ENCODE data around the gene CHST1.

Gene CHST1

DNA sequence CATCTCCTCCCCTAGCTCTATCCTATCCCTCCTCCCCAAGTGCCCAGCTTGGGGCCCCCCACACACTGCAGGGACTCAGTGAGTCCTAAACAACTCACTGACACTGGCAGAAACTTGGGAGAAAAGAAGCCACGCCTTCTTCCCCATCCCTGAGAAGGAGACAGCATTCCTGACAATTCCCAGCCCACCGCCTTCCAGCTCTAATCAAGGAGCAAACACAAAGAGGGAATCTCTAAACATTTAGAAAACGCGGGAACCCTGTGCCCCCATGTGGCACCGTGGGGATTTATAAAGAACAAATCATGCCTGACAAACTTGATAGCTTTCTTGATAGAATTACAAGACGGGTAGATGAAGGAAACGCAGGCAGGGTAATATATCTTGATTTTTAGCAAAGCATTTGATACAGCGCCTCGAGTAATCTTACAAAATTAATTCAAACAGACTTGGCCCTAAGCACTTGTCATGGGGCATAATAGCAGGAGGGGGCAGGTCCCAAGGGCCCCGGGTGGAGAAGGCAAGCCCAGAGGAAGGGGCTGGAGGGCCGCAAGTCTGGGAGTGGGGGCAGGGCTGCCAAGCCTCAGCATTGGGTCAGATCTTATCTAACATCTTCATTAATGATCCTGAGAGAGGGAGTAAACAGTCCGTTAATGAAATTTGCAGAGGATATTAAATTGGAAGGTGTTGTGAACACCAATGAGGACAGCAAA lies 4.5 kb downstream of the CHST1 start:
- DNase-seq (ENCODE audit: low read depth in 2 of 2): no peak

DNA sequence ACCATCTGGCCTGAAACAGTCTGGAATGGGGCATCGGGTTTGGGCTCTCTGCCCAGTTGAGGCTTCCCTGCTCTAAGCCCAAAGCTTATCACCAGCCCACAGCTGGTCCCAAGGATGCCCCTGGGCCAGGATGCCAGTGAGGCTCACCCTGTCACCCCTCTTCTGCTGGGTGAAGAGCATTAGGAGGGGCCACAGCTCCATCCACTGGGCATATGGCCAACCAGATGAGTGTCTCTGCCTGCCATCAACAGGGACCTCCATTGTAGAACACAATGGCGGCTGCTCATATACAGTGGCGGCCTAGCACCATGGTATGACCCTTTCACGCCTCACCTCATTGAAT lies 5.6 kb downstream of the CHST1 start:
- DNase-seq (ENCODE audit: low read depth in 2 of 2): no peak

DNA sequence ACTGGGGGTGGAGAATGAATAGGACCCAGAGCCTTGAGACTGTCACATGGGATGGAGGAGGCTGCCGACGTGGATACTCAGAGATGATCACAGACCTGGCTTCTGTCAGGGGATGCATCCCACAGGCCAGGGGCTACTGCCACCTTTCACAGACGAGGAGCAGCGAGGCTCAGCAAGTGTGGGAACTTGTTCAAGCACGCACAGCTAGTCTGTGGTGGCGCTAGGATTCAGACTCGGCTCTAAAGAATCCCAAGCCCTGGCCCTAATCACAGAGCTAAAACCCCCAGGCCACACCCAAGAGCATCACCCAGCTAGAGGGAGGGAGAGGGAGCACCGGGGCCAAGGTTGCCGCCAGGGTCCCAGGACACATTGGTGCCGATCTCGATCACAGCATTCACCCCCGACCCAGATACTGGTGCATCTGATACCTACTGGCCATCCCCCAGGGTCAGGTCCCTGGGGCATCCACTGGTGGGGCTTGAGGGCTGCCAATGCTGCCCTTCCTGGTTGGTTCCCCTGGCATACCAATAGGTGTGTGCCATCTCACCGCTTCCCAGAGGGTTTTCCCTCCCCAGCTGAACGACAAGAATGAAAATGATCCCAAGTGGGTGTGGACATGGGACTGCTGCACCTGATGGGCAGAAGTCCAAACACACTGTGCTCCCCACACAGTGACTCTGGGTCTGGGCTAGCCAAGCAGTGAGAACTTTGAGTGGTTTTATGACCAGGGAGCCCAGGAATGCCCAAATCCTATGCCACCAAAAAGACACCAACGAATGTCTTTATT lies 6.2 kb downstream of the CHST1 start:
- DNase-seq (ENCODE audit: low read depth in 2 of 2): no peak

DNA sequence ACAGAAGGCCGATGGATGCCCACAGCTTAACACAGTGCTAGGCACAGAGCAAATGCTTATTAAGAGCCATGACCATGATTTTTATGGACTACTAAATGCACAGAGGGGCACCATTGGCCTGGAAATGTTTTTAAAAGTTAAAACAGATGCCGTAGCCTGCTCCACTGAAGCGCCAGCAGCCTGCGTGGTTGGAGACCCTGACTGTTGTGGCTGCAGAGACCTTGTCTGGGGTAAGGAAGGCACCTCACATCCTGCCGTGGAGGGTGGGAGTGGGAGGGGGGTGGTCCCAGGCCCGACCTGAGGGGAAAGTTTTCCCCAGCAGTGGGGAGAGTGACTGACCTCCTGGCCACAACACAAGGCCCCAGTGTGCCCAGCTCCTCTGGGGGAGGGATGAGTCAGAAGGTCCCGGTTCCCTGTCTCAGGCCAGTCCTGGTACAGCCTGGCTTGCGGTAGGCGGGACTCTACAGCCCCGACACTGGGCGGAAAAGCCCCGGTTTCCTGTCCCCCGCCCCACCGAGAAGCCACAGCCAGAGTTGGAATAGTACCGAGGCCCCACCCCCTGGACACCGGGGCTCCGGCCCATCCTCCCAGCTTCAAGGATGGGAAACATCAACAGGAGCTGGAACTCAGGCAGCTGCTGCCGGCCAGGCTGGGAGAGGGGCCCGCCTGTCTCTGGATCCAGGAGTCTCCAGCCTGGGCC lies 7.0 kb downstream of the CHST1 start:
- DNase-seq (ENCODE audit: low read depth in 2 of 2): no peak

DNA sequence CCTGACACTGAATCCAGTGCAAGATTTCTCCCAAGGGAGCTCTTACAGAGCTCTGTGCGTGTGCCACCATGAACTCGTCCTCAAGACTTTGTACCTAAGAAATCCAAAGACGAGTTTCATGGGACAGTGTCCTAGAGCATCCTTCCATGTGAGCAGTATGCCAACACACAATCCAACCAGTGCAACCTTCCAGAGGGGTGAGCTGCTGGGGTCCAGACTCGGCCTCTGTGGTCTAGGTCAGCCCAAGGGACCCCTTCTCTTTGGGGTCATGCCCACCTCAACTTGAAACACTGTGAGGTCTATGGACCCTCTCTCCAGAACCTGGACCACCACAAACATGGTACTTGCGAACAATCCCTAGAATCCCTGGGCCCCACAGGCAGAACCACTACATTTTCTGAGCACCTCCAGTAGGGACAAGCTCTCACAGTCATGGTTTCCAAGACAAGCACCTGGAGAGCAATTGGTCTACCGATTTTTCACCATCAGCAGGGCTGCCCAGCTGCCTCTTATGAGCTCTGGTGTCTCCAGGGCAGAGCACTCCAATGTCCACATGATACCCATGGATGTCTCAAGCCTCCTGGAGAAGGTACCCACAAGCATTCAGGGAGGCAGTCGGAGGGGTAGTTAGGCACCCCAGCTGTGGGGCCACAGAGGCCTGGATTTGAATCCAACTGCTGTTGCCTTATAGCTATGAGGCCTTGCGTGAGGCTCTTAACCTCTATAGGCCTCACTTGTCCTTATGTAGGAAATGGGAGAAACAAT lies 7.7 kb downstream of the CHST1 start:
- no peak for DNase-seq (ENCODE audit: low read depth in 2 of 2)

DNA sequence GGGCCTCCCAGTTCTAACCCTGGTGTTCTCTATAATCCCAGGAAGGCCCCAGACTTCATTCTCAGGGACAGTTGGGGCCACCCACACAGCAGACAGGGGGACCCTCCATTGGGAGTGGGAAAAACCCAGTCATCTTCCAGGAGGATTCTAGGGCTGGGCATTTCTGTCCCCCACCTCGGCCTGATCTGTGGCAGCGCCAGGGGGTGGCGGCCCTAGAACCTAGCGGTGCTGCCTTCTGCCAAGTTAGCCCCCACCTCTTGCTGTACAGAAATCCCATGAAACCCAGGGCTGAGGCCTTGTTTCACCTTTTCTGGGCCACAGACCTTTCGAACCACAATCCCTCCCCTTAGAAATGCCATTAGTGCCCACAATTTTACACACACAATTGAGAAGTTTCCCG lies 9.6 kb downstream of the CHST1 start:
- DNase-seq (ENCODE audit: low read depth in 2 of 2): no peak

DNA sequence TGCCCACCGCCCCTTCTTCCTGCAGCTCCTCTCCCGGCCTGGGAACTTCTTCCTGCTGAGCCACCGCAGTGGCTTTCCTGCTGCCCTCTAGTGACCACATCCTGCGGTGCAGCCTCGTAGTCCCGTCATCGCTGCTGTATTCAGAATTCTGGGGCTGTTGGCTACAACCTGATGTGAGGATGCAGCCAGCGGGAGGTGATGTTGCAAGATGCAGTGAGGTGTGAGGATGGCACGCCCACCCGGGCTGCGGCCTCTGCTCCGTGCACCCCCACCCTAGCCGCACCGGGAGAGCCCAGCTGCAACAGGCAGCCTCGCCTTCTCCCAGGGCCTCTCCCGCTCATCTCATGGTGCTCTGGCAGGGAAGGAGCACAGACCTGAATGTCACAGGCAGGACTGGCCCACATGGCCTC lies 10.1 kb downstream of the CHST1 start:
- peak; percentile 34 to 58 for DNase-seq (ENCODE audit: low read depth in 2 of 2)

DNA sequence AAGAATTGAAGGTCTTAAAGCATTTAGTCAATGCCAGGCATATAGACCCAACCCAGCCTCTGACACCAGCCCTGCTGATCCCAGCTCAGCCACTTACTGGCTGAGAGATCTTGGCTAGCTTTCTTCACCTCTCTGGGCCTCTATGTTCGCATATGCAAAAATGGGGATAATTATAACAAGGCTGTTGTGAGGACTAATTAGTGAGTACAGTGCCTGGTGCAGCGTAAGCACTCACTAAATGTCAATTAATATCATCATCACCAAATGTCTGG lies 10.5 kb downstream of the CHST1 start:
- no peak for DNase-seq (ENCODE audit: low read depth in 2 of 2)

DNA sequence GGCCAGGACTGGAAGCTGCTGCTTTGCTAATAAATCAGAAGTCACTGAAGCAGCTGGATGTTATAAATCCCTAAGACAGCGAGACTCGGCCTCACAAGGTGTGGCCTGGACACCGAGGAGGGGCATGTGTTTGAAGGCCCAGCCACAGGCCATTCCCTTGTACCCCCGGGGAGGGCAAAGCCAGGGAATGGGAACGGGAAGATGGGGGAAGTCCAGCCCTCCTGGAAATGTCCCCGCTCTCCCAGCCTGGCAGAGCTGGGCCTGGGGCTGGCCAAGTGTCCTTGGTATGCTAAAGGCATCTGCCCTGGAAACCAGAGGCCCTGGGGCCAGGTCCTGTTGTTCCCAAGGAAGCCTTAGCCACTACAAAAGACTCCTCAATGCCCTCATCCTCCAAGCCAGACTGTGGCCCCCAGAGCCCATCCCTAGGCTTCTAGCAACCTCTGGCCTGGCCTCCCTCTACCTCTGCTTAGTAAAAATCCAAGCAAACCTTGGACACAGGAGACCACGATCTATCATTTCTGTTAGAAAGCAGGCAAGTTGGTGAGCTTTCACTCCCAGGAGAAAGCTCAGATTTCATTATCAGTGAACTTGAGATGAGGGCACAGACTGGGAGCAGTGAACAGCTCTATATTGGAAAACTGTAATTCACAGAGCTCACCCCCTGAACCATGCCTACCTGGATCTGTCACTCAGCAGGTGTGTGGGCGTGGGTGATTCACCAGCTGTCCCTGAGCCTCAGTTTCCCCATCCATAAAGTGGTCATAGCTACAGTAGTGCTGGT lies 11.0 kb downstream of the CHST1 start:
- DNase-seq (ENCODE audit: low read depth in 2 of 2): no peak

DNA sequence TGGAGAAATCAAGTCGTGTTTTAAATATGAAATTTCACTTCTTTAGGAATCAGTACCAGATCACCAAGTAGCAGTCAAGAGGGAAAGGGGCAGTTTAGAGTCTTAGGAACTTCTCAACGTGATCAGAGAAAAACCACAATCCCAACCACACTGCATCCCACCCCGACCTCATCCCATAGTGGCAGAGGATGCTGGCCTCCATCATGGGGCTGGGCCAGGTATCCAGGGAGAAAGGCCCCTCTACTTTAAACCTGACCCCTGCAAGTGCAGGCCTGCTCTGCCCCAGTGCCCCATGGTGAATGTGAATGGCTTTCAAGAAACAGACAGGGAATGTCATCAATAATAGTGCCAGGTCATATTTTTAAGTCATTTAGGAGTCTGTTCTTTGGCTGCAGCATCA lies 12.1 kb downstream of the CHST1 start:
- DNase-seq (ENCODE audit: low read depth in 2 of 2): no peak

DNA sequence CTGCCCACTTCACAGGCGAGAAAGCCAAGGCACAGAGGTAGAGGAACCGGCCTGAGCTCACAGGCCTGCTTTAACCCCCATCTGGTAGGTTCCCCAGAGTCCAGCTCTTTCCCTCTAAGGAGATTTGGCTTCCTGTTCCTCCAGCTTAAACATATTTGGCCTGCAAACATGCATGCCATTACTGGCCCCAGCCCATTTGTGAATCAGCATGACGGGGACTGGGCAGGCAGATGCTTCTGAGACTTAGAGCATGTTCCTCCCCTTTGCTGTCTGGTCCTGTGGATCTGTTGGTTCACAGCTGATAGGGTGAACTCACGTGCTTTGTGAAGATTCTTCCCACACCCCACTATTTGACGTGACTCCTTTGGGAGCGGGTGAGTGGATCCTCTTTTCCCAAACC lies 12.6 kb downstream of the CHST1 start:
- DNase-seq (ENCODE audit: low read depth in 2 of 2): no peak

DNA sequence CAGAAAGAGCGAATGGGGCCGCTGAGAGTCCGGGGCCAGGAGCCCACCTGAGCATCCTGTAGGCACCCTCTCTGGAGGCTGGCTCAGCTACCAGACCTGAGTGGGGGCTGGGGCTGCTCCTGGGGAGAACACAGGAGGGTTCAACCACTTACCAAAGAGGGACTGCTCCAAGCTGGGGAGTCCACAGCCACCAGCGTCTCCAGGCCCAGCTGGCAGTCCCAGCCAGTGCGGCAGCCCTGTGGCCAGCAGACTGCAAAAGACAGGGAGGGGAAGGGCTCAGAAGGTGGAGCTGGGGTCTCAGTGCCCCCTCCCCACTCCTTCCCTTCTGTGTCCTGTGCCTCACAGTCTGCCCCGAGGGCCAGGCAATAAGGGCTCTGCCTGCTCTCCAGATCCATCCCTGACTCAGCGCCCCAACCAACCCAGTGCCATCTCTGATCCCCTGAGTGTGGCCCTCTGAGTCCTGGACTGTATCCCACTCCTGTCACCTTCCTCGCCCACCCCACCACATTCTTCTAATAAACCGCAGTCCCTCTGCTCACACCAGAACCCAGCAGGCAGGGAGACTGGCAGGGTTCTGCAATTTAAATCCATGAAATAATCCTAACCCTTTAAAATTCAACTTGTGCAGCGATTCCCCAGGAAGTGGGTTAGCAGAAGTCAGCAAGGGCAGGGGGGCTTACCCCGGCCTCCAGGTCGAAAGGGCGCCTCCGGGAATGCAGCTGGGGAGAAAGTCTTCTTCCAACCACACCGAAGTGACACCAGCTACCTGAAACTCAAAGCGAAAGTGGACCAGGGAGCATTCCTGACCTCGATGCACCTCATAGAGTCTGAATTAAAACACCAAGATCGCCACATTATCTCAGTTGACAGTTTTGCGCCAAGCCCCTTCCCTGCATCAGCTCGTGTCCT lies 13.3 kb downstream of the CHST1 start:
- no peak for DNase-seq (ENCODE audit: low read depth in 2 of 2)

DNA sequence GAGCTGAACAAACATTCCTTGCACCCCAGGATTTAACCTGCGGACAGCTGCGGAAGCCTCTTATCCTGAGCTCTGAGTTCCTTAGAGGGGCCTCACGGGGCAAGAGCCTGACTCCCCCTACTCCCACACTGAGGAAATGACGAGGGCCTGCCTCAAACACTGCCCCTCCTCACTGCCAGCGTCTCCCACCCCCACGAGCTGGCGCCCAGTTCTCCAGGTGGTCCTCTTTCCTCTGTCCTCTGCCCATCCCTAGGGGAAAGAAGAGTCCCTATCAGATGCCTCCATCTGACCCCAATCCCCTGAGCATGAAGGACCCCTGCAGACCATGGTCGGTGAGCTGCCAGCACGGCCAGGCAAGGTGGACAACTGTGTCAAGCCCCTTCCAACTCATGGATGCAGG lies 14.3 kb downstream of the CHST1 start:
- no peak for DNase-seq (ENCODE audit: low read depth in 2 of 2)

DNA sequence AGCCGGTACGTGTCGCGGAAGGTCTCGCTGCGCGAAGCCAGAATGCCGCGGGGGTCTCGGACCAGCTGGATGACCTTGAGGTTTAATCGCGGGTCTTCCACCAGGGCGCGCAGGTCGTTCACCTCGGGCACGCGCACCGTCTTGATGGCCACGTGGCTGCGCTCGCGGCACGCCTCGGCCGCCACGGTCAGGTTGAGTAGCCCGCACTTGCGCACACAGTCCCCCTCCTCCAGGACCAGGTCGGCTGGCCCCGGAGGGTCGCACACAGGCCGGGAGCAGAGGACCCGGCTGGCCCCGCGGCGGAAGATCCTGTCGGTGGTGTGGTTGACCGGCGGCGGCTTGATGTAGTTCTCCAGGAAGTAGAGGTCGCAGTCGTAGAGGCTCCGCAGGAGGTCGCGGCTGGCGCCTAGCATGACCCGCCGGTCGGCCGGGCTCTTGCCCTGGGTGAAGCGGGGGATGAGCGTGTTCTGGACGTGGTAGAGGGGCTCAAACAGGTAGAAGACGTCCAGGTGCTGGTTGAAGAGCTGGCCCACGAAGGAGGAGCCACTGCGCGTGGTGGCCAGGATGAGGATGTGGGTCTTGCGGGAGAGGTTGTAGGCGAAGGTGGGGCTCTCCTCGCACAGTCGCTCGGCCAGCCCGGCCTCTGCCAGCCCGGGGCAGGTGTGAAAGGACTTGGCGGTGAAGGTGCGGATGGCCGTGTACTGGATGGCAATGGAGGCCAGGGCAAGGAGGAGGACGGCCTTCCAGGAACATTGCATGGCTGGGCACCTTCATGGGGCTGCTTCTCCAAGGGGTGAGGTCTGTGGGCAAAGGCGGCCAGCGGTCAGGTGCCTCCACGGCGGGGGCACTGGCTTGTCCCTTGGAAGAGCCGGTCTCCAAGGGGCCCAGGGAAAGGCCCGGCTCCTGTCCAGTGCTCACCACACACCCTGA lies 15.0 kb downstream of the CHST1 start:
- no peak for DNase-seq (ENCODE audit: low read depth in 2 of 2)

DNA sequence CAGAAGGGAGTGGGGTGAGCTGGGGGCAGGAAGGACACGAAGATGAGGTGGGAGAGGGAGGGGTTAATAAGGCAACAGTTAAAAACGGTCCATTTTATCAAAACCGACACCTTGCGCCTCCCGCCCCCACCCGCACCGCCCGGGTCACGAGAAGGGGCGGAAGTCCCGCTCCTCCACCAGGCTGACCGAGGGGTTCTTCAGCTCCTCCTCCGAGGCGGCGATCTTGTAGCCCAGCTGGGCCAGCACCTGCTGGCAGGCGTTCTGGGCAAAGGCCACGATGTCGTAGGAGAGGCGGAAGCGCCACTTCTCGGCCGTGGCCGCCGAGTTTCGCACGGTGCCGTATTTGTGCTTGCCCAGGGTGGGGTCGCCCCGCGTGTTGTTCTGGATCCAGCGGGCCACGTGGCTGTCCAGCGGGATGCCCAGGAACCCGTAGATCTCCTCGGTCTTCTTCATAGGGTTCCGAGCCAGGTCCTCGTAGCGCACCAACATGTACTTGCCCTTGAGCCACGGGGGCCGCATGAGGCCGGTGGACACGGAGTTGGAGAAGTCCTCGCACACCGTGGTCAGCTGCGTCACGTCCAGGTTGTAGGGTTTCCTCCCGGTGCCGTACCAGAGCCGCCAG lies 15.8 kb downstream of the CHST1 start:
- no peak for DNase-seq (ENCODE audit: low read depth in 2 of 2)

DNA sequence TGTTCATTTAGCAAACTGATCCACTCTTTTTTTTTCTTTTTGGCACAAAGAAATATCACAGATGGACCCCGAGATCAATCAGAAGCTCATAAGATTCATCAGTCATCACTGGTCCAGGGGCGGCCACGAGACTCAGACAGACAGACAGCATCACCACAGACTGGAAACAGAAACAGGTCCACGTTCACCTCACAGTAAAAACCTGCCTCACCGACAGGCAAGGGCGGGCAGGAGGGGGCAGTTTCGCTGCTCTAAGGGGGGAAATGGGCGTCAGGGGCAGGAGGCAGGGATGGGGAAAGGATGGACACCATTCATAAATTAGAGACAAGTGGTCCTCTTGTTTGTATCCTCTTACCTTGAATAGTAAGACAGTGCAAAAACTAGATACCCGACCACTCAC lies 16.5 kb downstream of the CHST1 start:
- no peak for DNase-seq (ENCODE audit: low read depth in 2 of 2)

DNA sequence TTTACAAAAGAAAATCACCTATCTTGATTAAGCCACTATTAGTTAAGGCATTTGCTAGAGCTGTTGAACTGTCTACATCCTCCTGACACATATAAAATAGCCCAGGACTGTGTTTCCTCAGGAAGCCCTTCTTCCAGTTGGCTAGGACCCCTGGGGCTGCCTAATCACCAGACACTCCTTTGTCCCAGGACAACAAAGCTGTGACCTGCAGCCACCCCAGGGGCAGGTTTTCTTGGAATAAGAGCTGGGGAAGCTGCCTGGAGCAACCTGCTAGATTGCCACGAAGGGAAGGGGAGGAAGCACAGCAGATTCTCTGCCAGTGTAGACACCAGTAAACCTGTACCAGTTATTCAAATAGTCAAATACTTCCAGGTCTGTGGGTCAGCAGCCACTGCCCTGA lies 17.6 kb downstream of the CHST1 start:
- no peak for DNase-seq (ENCODE audit: low read depth in 2 of 2)

DNA sequence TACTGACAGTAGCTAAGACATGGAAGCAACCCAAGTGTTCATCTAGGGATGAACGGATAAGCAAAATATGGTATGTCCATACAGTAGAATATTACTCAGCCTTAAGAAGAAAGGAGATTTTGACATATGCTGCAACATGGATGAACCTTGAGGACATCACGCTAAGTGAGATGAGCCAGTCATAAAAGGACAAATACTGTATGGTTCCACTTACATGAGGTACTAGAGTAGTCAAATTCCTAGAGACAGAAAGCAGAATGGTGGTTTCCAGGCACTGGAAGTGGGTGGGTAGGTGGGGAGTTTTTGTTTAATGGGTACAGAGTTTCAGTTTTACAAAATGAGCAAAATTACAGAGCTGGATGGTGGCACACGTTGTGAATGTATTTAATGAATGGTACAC lies 18.1 kb downstream of the CHST1 start:
- no peak for DNase-seq (ENCODE audit: low read depth in 2 of 2)

DNA sequence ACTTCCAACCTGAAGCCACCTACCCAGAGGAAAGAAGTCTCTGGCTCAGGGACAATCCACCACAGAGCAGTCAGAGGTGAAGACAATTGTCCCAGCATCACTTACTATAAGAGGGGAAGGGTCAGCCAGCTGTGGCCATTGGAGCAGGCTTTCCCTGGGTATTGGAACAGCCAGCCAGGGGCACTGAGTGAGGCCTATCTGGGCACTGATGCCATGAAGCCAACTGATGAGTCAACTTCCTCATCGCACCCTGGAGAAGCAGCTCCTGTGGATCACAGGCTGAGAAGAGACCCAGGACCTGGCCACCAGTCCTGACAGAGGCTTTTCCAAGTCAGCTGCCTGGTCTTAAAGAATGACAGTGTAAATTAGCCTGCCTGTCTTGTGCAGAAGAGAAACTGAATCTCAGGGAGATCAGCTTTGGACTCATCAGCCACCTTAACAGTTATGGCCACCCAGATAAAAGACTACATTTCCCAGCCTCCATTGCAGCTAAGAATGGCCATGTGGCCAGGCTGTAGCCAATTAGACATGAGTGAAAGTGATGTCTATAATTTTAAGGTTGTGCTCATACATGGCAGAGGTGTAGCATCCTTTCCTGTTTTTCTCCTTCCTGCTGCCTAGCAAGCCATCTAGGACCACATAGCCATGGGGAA lies 19.0 kb downstream of the CHST1 start:
- no peak for DNase-seq (ENCODE audit: low read depth in 2 of 2)
